Fibroblast of lung (primary cell): Measurements from ENCODE around the gene FAM13C.

ENCODE experiments used
- CTCF ChIP-seq, 2 donors: IDR thresholded peaks in 1 of 2; conservative IDR thresholded peaks in 1 of 2; 1 replicate in 1 of 2; 2 replicates in 1 of 2; pipeline ENCODE4 v1.5.1; 2011 to 2012; ENCODE audit warnings: low read length in 2 of 2, control low read depth in 1 of 2, inconsistent platforms in 1 of 2, low read depth in 1 of 2, mild to moderate bottlenecking in 1 of 2
- EZH2 ChIP-seq: IDR thresholded peaks from 2 replicates; pipeline ENCODE4 v1.5.1; 2012; ENCODE audit warnings: low read length, control low read depth, mild to moderate bottlenecking; ENCODE audit errors: missing control alignments

GRCh38 chr10:59273445-59273844, 88.9 kb downstream of the FAM13C start:
- TF ChIP-seq CTCF (conservative IDR thresholded peaks at IDR 0.05 in 1 of 2, IDR thresholded peaks at IDR 0.05 in 1 of 2; ENCODE audit: low read depth in 1 of 2, low read length in 2 of 2) (no peak), EZH2 (no peak)
